GM18511 (cell line): ENCODE results near the gene TMCO1.
A peak's percentile ranks its signal among the peaks of the same experiment; 100 is the strongest.
"Not testable (repeated sequence)": the region's sequence is repeated elsewhere in the genome, so short reads cannot be mapped to it uniquely, and the experiment has no call there.

Source experiments
- ATAC-seq: cut with Tn5 transposase; IDR thresholded peaks from one replicate; pipeline ENCODE4 v1.9.1; 2021; ENCODE audit warnings: mild to moderate bottlenecking, moderate library complexity; ENCODE audit not compliant: unreplicated experiment

TMCO1 gene

GRCh38 chr1:165768513-165769394 lies at the start of gene TMCO1:
TMCO1 (minus strand) TSS chr1:165768868; CDS start chr1:165768751, 117 bp downstream.
- ATAC-seq: peak; percentile 100

GRCh38 chr1:165816826-165817497 lies 48.3 kb upstream of the TMCO1 start:
- ATAC-seq: no peak

GRCh38 chr1:165816157-165816556 lies 47.5 kb upstream of the TMCO1 start:
- no peak for ATAC-seq

- no peak for ATAC-seq
Observed at GRCh38 chr1:165815725-165816124, 47.1 kb upstream of the TMCO1 start.

GRCh38 chr1:165807613-165808012 lies 38.9 kb upstream of the TMCO1 start:
- no peak for ATAC-seq

- not testable (repeated sequence) for ATAC-seq
Observed at GRCh38 chr1:165804513-165804912, 35.8 kb upstream of the TMCO1 start.

- no peak for ATAC-seq
Observed at GRCh38 chr1:165799387-165799786, 30.7 kb upstream of the TMCO1 start.

- no peak for ATAC-seq
Observed at GRCh38 chr1:165795894-165796293, 27.2 kb upstream of the TMCO1 start.

GRCh38 chr1:165793951-165794350 lies 25.3 kb upstream of the TMCO1 start:
- ATAC-seq: no peak

- ATAC-seq: no peak
Observed at GRCh38 chr1:165787741-165788140, 19.1 kb upstream of the TMCO1 start.

GRCh38 chr1:165783519-165783918 lies 14.9 kb upstream of the TMCO1 start:
- ATAC-seq: not testable (repeated sequence)

- ATAC-seq: not testable (repeated sequence)
Observed at GRCh38 chr1:165778197-165778596, 9.5 kb upstream of the TMCO1 start.

GRCh38 chr1:165773324-165773965 lies 4.8 kb upstream of the TMCO1 start:
- ATAC-seq: no peak

- no peak for ATAC-seq
Observed at GRCh38 chr1:165772739-165773138, 4.1 kb upstream of the TMCO1 start.

GRCh38 chr1:165764277-165764676 lies 4.4 kb downstream of the TMCO1 start:
- no peak for ATAC-seq

GRCh38 chr1:165763442-165763841 lies 5.2 kb downstream of the TMCO1 start:
- ATAC-seq: no peak

GRCh38 chr1:165762725-165763124 lies 5.9 kb downstream of the TMCO1 start:
- ATAC-seq: no peak

GRCh38 chr1:165759095-165759494 lies 9.6 kb downstream of the TMCO1 start:
- ATAC-seq: no peak

- ATAC-seq: no peak
Observed at GRCh38 chr1:165755393-165756010, 13.2 kb downstream of the TMCO1 start.

- peak; percentile 97 for ATAC-seq
Observed at GRCh38 chr1:165753934-165754333, 14.7 kb downstream of the TMCO1 start.

GRCh38 chr1:165748550-165748949 lies 20.1 kb downstream of the TMCO1 start:
- ATAC-seq: no peak
